GM12873 (cell line): ENCODE data around the gene BICDL2.

ENCODE experiments used
- TF ChIP-seq, protein P1 (sequence below): IDR thresholded peaks from 2 replicates; pipeline ENCODE4 v1.5.1; 2012; ENCODE audit warnings: low read depth, mild to moderate bottlenecking, moderate library complexity, low read length, control low read depth; ENCODE audit not compliant: insufficient read depth; ENCODE audit errors: missing control alignments

BICDL2 gene

DNA sequence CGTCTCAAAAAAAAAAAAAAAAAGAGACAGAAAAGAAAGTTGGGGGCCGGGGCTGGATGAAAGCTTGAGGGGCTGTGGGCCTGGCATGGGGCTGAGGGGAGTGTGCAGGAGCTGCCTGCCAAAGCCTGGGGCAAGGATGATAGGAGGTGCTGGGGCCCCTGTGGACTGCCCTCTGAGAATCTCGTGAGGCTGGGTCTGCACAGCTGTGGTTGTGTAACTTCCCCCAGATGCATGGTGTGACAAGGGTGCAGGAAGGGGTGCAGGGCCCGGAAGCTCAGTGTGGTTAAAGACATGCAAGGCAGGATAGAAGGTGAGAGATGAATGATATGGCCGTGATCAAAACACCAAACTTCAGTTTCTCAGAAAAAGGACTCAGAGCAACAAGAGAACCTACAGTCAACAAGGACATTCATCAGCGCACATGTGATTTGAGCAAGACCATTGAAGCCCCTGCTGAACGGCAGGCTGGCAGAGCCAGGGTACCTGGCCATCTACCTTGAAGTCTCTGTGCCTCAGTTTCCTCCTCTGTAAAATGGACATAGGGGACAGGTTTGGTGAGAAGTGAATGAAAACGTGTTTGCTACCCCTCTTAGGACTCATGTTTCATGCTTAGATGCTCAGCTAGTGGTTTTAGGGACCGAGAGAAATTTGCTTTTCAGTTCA is 38.2 kb upstream of the BICDL2 start:
- TF ChIP-seq, protein P1, sequence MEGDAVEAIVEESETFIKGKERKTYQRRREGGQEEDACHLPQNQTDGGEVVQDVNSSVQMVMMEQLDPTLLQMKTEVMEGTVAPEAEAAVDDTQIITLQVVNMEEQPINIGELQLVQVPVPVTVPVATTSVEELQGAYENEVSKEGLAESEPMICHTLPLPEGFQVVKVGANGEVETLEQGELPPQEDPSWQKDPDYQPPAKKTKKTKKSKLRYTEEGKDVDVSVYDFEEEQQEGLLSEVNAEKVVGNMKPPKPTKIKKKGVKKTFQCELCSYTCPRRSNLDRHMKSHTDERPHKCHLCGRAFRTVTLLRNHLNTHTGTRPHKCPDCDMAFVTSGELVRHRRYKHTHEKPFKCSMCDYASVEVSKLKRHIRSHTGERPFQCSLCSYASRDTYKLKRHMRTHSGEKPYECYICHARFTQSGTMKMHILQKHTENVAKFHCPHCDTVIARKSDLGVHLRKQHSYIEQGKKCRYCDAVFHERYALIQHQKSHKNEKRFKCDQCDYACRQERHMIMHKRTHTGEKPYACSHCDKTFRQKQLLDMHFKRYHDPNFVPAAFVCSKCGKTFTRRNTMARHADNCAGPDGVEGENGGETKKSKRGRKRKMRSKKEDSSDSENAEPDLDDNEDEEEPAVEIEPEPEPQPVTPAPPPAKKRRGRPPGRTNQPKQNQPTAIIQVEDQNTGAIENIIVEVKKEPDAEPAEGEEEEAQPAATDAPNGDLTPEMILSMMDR: no peak

DNA sequence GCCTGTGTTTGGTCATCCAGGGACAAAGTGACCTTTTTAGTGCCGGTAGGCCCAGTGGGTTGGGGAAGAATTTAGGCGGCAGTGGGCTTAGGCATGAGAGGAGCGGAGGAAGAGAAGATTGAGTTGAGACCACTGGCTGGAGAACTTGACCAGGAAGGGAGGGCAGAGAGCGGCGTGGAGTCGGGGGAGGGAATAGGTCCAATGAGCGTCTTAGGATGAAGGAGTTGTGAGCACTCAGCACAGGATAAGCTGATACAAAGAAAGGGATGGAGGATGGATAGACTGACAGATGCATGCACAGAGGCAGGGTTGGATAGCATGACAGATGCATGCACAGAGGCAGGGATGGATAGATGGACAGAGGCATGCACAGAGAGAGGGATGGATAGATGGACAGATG is 36.7 kb upstream of the BICDL2 start:
- TF ChIP-seq, protein P1: no peak

DNA sequence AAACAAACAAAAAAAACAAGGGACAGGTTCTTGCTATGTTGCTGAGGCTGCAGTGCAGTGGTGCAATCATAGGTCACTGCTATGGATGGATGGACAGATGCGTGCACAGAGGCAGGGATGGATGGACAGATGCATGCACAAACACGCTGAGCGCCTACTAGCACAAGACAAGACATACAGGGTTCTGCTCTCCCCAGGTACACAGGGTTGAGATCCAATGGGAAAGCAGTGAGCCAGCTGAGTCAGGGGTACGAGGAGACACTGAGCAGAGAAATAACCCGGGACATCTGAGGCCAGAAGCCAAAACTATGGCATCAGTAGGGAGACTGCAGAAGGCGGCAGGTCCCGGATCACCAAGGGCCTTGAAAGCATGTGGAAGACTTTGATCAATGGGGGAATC is 34.9 kb upstream of the BICDL2 start:
- TF ChIP-seq, protein P1: no peak

DNA sequence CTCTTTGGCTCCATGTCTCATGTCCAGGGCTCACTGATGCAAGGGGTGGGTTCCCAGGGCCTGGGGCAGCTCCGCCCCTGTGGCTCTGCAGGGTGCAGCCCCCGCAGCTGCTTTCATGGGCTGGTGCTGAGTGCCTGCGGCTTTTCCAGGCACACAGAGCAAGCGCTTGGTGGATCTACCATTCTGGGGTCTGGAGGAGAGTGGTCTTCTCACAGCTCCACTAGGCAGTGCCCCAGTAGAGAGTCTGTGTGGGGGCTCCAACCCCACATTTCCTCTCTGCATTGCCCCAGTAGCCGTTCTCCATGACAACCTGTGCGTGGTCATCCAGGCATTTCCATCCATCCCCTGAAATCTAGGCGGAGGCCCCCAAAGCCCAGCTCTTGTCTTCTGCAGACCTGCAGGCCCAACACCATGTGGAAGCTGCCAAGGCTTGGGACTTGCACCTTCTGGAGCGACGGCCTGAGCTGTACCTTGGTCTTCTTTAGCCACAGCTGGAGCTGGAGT is 33.9 kb upstream of the BICDL2 start:
- TF ChIP-seq, protein P1: no peak

DNA sequence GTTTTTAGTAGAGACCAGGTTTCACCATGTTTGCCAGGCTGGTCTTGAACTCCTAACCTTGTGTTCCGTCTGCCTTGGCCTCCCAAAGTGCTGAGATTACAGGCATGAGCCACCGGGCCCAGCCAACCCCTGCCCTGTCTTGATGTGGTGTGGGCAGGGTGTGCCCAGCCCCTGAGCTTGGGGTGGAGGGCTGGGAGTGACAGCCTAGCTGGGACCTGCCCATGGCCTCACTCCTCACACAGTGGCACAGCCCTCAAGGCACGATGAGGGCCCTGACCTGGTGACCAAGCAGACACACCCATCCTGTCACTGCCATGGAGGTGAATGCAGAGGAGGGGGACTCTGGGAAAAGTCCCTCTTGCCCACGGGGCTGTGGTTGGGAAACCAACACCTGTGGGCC is 31.7 kb upstream of the BICDL2 start:
- TF ChIP-seq, protein P1: no peak

DNA sequence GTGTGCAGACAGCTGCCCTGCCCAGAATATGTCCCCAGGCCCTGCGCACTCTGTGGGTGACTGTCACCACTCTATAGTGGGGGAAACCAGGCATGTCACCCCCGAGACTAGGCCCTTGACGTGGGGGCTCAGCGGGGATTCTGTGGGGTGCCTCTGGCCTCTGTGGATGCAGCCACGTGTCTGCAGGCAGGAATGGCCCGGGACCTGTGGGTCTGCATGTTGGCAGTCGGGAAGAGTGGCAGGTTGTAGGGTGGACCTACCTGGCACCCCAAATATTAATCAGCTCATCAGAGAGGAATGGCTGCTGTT is 29.6 kb upstream of the BICDL2 start:
- TF ChIP-seq, protein P1: no peak

DNA sequence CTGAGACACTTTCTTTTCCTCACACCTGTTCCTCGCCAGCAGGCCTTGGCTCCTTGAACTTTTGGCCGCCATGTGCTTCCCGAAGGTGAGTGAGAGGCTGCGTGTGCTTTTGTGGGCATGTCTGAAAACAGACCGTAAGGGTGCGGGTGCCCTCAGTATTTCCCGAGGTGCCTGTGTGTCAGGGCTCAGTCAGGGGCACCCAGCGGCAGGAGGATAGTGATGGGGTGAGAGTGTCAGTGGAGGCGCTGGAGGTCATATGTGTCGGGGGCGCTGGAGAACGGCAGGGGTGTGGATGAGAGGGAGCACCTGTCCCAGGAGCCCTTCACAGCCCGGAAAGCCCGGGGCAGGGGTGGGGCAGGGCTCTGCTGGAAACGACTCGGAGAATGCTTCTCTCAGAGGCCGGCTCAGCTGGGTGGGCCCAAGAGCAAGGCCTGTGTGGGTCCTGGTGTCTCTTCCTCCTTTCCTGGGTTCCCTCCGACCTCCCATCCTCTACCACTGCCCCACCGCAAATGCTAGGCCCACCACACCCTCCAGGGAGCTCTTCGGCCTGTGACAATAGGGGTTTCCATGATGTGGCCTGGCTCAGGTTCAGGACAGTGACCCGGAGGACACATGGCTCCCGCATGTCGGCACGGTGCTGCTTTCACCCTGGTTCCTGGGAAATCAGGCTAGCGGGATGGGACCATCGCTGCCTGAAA is 29.1 kb upstream of the BICDL2 start:
- TF ChIP-seq, protein P1: no peak
